ENCODE results near the gene PRKCE. TPM values are rescaled to one million over a fixed set of nuclear protein-coding genes. Genes with fewer than 3 reads are reported as not detected.
A peak's percentile ranks its signal among the peaks of the same experiment; 100 is the strongest.

PRKCE gene
- polyA plus RNA-seq, 3 donors: 8.3 to 9.2 (median 8.7) TPM

DNA sequence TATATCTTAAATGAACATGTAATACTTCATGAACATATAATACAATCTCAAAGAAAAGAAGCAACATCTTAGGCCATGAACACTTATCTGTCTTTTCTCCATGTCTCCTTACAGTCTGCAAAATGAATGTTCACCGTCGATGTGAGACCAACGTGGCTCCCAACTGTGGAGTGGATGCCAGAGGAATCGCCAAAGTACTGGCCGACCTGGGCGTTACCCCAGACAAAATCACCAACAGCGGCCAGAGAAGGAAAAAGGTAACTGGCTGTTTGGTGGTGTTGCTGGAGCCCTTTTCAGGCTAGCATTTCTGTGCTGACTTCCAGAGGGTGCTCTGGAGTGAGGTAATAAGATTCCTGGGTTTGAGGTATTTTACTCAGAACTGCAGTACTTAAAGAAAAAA lies 349.8 kb downstream of the PRKCE start:
- DNase-seq (ENCODE audit: low read depth in 3 of 3, low spot score in 2 of 3): no peak

DNA sequence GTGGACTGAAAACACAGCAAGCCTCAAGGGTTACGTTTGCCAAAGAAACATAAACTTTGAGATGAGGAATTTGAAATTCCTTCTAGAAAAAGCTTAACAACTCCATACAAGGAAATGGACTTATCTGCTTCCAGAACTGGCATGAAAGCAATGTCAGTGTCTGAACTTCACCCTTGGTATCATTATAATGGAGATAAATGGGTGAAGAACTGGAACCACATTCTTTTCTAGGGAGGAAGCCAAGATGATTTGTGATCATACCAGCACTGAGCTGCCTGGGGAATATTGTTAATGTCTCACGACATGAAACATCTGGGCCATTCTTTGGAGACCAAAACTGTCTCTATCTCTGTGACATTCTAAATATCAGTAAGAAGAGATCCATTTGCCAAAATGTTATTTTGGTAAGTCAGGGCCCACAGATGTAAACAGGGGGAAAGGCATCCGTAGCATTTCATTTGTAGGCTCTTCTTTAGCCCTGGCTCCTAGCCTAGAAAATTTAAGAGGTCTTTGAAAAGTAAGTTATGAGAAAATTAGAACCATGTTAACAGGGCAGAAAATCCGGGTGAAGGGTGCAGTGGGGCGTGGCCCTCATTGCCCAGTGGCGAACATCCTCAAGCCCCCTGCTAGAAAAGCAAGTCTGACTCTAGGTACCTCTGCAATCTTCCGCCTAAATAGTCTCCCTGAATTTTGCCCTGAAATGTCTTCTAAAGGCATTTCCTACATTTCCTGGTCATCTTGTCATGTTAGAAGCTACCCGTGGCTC lies 350.4 kb downstream of the PRKCE start:
- peak; percentile 51 to 57 (median 51) for DNase-seq (ENCODE audit: low read depth in 3 of 3, low spot score in 2 of 3)

DNA sequence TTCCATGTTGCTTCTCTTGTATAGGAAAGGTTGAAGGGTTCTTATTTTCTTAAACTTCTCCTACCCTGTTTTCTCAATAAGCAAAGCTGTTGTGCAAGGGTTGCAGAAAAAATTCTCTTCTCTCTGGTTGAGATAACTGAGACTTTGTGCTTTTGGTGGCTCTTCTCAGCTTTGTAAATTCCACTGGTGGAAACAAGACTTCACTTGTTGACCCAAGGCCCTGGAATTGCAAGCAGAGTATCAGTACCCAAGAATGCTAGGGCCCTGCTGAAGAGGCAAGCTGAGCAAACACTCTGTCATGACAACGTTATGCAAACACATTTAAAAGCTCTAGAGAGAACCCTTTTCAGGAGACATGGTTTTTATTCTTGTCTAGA lies 351.0 kb downstream of the PRKCE start:
- no peak for DNase-seq (ENCODE audit: low read depth in 3 of 3, low spot score in 2 of 3)

DNA sequence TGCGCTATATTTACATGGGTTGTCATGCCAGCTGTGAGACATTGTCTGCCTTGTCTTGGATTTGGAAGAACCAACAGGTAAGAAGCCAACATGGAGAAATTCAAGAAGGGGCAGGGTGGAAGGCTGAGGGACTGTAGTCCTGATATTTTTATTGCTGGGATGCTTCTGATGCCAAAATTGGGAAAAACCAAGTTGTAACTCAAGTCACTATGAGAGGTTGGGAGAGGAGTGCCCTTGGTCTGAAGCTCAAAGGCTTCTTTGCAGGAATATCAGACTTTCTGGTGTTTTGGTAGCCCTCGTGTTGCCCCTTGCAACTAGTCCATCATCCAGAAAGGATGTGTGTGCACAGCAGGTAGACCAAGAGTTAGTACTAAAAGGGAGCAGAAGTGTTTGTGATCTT lies 351.5 kb downstream of the PRKCE start:
- no peak for DNase-seq (ENCODE audit: low read depth in 3 of 3, low spot score in 2 of 3)

DNA sequence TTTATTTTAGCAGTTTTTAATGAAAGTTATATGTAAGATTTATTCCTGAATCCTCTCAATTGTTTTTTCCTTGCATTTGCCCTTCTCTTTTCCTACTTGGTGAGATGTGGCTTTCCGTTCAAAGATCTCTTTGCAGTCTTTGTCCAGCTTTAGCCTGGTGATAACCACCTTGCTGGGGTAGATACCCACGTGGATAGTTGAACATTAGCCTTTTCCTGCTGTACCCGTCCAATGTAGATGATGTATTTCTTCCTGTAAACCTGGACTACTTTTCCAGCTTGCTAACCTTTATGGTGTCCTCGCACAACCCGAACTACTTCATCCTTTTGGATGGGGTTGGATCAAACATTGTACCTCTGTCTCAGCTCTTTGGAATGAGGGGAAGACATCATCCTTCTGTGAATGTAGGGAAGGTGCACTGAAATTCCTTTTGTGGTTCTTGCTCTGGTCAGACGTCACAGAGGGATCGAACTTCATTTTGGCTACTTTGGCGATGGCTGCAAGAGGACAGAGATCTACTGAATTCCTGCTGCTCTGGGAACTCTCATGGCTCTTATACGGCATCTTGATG lies 352.5 kb downstream of the PRKCE start:
- no peak for DNase-seq (ENCODE audit: low read depth in 3 of 3, low spot score in 2 of 3)

DNA sequence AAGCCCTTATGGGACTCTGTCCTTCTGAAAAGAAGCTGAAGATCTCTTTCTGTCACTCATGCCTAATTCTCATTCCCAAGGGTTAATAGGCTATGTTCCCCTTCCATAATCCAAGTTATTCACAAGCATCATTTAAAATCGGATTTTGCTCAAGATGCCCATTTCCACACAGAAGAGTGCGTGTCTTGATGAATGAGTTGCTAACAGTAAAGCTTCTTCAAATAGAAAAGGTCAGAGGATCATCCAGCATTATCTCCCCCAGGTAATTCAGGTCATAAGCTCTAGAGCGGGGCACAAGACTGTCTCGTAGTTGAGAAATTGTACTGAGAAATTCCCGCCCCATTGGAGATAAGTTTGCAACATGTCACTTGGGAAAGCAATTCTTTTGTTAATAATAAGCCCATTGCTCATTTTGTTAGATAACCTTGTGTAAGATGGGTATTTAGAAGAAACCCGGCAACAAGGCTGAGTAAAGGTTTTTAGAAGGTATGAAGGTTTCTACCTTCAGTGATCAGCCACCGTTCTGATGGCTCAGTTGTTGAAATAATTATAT lies 355.1 kb downstream of the PRKCE start:
- no peak for DNase-seq (ENCODE audit: low read depth in 3 of 3, low spot score in 2 of 3)

DNA sequence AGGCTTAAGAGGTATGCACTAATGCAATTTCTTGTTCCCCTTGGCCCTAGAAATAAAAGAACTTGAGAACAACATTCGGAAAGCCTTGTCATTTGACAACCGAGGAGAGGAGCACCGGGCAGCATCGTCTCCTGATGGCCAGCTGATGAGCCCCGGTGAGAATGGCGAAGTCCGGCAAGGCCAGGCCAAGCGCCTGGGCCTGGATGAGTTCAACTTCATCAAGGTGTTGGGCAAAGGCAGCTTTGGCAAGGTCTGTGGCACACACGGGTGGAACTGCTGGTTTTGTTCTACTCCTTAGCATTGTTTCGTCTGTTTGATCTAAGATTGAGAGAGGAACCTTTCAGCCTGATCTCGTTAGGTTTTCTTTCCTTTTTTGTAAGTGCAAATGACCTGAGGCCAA lies 355.9 kb downstream of the PRKCE start:
- DNase-seq (ENCODE audit: low read depth in 3 of 3, low spot score in 2 of 3): no peak

DNA sequence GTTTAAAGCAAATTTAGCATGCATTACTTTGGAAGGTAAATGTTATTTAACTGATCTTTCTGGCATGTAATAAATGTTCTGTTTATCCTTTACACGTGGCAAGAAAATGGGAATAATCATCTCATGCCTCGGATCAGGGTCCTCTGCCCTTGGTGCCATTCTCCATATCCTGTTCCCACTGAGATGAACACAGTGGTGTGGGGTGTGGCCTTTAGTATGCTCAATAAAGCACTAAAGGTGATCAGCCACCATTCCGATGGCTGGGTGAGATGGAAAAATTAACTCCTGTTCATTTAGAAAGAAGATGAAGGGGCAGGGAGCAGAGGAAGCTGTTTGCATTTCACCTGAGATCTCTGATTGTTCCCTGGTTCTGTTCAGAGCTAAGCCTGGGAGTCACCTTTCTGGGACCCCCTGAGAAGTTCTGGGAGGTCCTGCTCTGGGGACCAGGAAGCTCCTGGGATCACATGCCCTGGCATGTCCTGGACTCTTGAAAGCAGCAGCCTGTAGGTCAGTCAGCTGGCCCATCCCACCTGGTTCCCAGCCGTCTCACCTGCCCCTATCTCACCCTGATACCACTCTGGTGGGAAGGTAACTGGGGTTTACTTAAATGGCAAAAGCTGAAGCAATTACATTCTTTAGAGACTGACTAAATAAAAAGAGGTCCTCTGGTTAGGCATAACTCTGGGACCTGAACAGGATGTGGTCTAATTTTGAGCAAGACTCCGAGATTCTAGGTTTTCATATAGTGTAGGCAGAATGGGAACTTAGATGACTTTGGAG lies 356.8 kb downstream of the PRKCE start:
- no peak for DNase-seq (ENCODE audit: low read depth in 3 of 3, low spot score in 2 of 3)

DNA sequence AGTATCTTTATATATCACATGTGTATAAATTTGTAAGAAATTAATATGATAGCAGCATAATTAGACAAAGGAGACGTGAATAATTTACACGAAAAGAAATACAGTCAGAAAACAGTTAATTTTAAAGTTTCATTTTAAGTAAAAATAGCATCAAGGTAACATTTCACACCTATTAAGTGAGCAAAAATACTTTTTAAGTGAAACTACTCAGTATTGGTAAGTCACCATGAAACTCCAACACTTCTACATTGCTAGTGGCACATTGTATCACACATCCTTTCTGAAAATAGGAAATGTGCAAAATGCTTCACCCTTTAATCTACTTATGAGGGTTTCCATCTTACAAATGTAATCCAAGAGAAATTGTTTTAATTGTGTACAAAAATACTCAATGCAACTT lies 357.8 kb downstream of the PRKCE start:
- DNase-seq (ENCODE audit: low read depth in 3 of 3, low spot score in 2 of 3): no peak

DNA sequence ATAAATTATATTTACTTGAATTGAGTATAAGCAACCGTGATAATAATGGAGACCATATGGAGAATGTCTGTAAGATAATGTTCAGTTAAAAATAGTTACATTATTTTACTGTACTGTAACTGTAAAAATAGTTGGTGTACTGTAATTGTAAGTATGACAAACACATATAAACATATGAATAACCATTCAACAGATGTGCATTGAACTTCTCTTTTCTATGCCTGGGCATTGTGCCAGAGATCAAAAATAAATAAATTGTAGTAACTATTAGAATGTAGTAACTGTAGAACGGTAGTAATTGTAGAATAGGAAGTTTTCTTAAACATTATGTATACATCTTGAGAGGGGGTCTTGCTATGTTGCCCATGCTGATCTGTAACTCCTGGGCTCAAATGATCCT lies 358.3 kb downstream of the PRKCE start:
- DNase-seq (ENCODE audit: low read depth in 3 of 3, low spot score in 2 of 3): no peak

DNA sequence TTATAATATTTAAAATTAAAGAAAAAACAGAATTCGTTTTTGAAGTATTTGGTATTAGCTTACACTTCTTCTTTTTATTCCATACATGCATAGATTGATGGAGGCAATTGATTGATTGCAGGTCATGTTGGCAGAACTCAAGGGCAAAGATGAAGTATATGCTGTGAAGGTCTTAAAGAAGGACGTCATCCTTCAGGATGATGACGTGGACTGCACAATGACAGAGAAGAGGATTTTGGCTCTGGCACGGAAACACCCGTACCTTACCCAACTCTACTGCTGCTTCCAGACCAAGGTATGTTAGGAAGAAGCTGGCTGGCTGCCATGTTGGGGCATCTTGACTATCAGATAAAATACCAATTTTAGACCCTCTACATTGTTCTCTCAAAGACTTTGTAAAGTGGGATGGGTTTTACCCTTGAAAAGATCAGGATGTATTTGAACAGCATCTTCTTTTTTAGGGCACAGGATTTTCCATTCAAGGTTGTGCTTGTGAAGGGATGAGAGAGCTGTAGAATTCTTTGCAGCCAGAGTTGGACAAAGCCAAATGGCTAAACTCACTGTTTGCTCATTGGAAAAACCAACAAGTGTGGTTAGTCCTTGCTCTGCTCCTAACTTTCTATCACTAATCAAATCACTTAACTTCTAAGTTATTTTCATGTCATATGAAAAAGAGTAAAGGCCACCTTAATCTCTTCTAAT lies 358.9 kb downstream of the PRKCE start:
- no peak for DNase-seq (ENCODE audit: low read depth in 3 of 3, low spot score in 2 of 3)

DNA sequence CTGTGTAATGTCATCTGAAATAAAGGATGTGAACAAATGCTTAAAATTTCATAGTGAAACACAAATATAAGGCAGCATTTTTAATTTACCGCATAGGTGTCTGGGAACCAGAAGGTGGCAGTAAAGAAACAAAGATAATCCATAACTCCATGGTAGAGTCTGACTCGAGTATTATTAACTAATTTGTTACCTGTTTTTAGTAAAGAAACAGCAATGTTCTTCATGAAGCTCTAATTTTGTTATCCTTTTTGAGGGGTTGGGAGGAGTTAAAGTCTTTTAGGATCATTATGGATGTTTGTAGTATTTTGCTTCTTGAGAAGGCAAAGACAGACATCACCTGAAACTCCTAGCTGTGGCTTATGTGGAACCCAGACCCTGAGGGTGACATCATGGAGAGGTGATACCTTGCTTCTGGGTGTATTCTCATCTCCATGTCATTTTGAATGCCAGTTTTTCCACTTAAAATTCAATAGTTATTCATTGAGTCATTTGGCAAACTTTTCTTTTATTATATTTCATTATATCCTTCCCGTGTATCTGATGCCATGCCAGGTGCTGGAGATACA lies 359.5 kb downstream of the PRKCE start:
- DNase-seq (ENCODE audit: low read depth in 3 of 3, low spot score in 2 of 3): no peak

DNA sequence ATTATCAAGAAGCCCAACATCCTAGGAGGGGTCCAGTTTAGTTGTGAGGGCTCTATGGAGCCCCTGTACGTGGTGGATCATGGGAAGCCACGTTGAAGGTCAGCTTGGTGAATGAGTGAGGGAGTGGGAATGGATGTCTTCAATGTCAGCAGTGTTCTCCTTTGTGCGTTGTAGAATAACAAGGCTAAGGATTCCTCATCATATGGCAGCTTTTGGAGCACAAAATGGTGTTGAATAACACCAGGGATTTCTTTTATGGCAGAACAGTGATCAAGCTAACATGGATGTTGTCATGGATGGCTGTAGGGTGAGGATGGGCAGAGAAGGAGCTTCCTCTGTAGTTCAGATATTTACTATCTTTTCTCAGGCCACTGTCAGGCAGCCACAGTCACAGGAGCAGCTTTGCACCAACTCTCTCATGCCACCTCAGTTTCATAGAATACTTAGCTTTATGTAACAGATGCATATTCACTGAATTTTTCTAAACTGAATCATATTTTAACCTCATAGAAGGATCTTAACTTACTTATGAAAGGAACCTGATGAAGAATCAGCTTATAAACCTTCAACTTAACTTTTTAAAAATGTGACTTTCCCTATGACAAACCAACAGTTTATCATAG lies 361.3 kb downstream of the PRKCE start:
- no peak for DNase-seq (ENCODE audit: low read depth in 3 of 3, low spot score in 2 of 3)

DNA sequence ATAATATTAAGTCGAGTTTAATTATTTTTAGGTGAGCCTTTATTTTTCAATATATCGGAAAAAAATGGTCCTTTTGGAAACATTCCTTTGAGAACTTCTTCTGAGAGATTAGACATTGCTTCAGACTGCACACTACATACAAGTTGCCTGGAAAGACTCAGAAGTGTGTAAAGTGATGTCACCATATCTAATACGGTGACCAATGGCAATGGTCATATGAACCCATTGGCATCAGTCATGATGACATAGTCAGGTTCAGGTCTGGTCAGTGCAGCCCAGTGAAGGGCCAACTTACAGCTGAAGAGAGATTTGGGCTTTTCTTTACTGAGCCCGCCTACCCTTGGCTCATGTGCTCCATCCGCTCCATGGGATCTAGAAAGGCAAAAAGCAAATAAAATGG lies 362.3 kb downstream of the PRKCE start:
- no peak for DNase-seq (ENCODE audit: low read depth in 3 of 3, low spot score in 2 of 3)

DNA sequence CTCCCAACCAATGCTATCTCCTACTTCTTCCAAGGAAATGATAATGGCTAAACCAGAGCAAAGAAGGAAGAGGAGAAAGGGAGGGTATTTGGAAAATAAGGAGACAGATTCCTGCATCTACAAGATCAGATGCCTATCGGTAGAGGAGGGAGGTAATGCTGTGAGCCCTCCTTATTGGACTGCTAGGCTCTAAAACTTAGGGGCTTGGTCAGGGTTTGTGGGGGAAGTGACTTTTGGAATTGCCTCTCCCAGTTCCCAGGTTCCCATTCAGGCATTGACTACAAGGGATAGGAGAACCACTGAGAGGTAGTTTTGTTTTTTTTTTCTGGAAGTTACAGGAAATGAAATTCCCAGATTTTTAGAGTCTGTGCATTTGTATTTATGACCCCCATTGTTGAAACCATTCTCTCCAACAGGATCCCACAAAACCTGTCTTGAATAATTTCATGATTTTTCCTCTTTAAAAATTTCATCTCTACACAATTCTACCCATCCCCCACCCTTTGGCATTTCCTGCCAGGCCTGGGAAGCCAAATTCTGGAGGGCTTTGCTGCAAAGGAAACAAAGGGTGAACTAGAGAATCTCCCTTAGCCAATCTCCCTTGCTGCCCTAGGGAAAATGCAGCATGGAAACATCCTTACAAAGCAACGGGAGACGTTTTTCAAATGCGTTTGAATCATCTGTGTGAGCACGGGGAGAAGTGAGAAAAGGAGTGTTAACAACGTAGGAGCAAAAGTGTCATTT lies 363.6 kb downstream of the PRKCE start:
- DNase-seq (ENCODE audit: low read depth in 3 of 3, low spot score in 2 of 3): no peak

DNA sequence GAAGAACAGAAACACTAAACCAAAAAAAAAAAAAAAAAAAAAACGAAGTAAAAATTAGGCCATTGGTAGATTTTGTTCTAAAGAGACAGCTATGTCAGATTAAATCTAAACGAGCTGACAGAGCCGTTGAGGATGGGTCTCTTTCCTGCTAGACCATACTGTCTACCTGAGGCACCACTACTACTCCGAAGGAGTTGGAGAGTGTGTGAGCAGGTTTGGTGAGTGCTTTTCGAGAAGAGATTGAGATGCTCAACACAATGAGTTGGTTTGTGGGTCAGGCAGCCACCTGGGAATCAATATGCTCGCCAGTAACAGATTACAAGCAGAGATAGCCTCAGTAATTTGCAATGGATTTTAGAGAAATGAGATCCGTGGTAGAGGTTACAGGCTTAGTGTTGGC lies 364.2 kb downstream of the PRKCE start:
- DNase-seq (ENCODE audit: low read depth in 3 of 3, low spot score in 2 of 3): no peak

DNA sequence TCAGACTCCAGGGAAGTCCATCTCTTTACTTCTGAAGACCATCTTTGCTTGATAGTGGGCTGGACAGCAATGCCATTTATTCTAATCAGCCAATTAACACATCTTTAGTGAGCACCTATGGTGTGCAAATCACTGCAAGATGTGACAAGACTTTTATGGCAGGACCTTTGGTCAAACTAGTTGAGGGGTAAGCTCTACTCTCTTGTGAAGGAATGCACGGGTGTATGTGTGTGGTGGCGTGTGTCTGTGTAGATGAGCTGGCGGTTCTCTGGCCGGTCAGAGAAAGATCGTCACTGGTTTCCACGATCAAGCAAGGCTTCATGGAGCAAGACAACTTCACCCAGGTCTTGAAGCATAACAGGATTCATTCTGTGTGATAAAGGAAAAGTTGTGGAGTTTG lies 364.6 kb downstream of the PRKCE start:
- no peak for DNase-seq (ENCODE audit: low read depth in 3 of 3, low spot score in 2 of 3)

DNA sequence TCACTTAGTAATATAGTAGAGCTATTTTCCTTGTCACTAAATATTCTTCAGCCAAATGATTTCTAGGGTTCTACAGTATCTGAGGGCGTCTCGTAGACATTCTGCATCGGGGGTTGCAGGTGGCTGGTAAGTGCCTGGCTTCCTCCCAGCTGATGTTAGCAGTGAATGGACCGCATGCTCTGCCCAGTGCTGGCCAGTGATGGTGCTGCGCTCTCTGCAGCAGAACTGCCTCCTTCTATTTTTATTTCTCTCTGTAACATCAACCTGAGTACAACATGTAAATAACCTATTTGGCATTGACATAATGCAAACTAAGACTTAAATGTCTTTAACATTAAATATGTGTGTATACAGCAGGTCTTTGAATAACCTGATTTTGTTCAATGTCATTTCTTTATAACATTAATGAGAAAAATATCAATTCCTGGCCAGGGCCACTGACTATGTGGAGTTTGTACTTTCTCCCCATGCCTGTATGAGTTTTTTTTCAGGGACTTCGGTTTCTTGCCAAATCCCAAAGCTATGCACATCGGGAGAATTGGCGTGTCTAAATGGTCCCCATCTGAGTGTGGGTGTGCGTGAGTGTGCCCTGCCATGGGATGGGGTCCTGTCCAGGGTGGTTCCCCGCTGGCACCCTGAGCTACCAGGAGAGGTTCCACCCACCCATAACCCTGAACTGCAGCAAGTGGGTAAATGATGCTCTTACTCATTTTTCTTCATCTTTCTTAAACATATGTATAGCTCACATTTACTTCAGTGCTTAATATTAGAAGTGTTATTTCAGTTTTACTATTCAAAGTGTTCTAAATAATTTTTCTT lies 367.5 kb downstream of the PRKCE start:
- DNase-seq (ENCODE audit: low read depth in 3 of 3, low spot score in 2 of 3): no peak

DNA sequence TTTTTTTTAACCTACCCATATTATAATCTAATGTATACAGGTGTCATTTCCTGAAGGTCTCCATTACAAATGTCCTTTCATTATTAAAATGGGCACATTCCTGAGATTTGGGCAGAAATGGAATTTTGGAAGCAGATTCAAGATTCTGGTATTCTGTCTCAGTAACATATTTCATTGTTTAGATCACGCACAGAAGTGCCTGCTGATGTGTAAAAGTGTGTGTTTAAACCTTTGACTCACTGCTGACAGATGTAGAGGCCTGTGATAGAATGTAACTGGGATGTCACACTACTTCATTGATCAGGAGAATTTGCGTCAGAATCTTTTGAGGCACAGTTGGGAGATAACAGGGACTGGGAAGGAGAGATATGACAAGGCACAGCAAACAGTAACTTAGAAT lies 368.9 kb downstream of the PRKCE start:
- no peak for DNase-seq (ENCODE audit: low read depth in 3 of 3, low spot score in 2 of 3)
